H1 (cell line): ENCODE measurements around the gene PTTG2.

ENCODE experiments used
- CTCF ChIP-seq, 3 experiments: IDR thresholded peaks; 1 replicate in 2 of 3; 2 replicates in 1 of 3; pipeline versions ENCODE4 v1.5.1 to v1.6.1; 2011; ENCODE audit warnings: low read length in 3 of 3, mild to moderate bottlenecking in 3 of 3, inconsistent platforms in 2 of 3, low read depth in 1 of 3, moderate library complexity in 1 of 3; ENCODE audit not compliant: insufficient read depth in 1 of 3; ENCODE audit errors: control extremely low read depth in 1 of 3
- EZH2 ChIP-seq: fragments of 200-600 bp; sonication (generic); IDR thresholded peaks from 2 replicates; pipeline ENCODE4 v1.7.1; 2012; ENCODE audit warnings: low read depth, mild to moderate bottlenecking, moderate library complexity, low read length, inconsistent platforms; ENCODE audit not compliant: severe bottlenecking
- GTF2F1 ChIP-seq: IDR thresholded peaks from 2 replicates; pipeline ENCODE4 v1.6.1; 2012; ENCODE audit warnings: low read depth, low read length, improper control_type of control experiment, borderline replicate concordance
- KDM5A ChIP-seq: fragments of 200-600 bp; IDR thresholded peaks from 2 replicates; pipeline ENCODE4 v1.7.1; 2012; ENCODE audit warnings: mild to moderate bottlenecking, low read length, inconsistent platforms, mixed read lengths
- MAX ChIP-seq: IDR thresholded peaks from 2 replicates; pipeline ENCODE4 v1.6.1; 2012; ENCODE audit warnings: inconsistent platforms
- NRF1 ChIP-seq: IDR thresholded peaks from 2 replicates; pipeline ENCODE4 v1.6.1; 2011; ENCODE audit warnings: mild to moderate bottlenecking, low read depth, low read length, improper control_type of control experiment
- POLR2A ChIP-seq, 2 experiments: IDR thresholded peaks; 1 replicate in 1 of 2; 2 replicates in 1 of 2; pipeline ENCODE4 v1.6.1; 2011; ENCODE audit warnings: low read depth in 2 of 2, low read length in 2 of 2, mild to moderate bottlenecking in 2 of 2; ENCODE audit errors: control extremely low read depth in 1 of 2
- SUZ12 ChIP-seq: fragments of 200-600 bp; sonication (generic); IDR thresholded peaks from 2 replicates; pipeline ENCODE4 v1.6.1; 2012; ENCODE audit warnings: mild to moderate bottlenecking, inconsistent platforms, low read length, moderate library complexity, mixed read lengths
- YY1 ChIP-seq: IDR thresholded peaks from 2 replicates; pipeline ENCODE4 v1.6.1; 2011; ENCODE audit warnings: low read depth, mild to moderate bottlenecking, low read length

- no peak for TF ChIP-seq CTCF (IDR thresholded peaks at IDR 0.05; ENCODE audit: control extremely low read depth in 1 of 3, insufficient read depth in 1 of 3, low read depth in 1 of 3, low read length in 3 of 3)
- no peak for TF ChIP-seq POLR2A (IDR thresholded peaks at IDR 0.05; ENCODE audit: control extremely low read depth in 1 of 2, low read depth in 2 of 2, low read length in 2 of 2)
- no peak for TF ChIP-seq YY1
- no peak for TF ChIP-seq KDM5A
- no peak for TF ChIP-seq MAX
- TF ChIP-seq SUZ12 = no peak
- TF ChIP-seq EZH2 = no peak
- no peak for TF ChIP-seq GTF2F1
- no peak for TF ChIP-seq NRF1
Observed at GRCh38 chr4:37983951-37984350, 23.8 kb downstream of the PTTG2 start.
